Endometrium (tissue), 2 donors: ENCODE data around the gene MAPRE3.

Source experiments
- FAIRE-seq: peaks from 2 replicates; lab custom pipeline; 2012; peaks lifted over from hg19 to GRCh38; lab: Jason Lieb, UNC
- donor health status: control.
- donor health status: control.

MAPRE3 gene

DNA sequence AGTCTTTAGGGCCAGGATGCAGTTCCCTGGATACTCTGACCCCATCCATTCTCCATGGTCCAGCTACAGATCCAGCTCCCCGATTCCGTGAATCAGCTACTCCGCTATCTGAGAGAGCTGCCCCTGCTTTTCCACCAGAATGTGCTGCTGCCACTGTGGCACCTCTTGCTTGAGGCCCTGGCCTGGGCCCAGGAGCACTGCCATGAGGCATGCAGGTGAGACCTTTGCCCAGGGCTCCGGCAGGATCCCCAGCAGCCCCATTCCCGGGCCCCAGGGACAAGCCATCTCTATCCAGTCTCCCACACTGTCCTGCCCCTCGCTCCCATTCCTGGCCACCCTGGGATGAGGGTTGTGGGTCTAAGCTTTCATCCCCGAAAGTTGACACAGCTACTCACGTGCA is 69.8 kb downstream of the MAPRE3 start:
- FAIRE-seq: no peak

DNA sequence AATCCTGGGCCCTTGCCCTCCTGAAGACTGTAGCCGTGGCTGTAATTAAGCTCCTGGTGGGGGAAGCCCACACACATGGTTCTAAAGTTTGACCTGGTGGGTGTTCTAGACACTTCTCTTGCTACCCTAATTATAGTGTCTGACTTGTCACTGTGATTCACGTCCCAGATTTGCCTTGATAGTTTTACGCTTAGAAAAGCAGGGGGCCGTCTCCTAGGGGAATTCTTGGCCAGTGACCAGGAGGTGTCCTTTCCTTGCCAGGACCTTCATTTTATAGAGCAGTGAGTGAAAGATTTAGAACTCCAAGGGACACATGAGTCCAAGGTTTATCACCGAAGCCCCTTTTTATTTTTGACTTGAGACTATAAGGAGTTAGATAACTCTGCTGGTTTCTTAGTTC is 71.3 kb downstream of the MAPRE3 start:
- no peak for FAIRE-seq

DNA sequence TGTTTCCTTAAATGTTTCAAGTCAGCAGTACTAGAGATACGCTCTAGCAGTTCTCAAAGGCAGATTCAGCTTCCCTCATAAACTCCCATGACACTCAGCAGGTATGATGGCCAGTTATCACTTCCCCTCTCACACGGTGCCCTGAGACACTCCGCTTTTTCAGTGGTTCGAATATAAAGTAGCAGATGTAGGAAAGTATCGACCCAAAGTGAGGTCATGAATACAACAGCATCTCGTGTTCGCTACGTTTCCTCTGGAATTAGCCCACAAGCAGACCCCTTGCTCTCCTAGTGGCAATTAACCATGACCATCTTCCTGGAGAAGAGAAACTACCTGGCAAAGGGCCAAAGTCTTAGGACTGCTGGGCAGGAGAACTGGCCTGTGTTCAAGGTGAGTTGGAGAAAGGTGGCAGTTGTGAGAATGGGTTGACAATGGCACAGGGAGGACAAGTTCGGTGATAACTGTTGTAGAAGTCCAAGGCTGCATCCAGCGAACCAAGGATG is 71.8 kb downstream of the MAPRE3 start:
- no peak for FAIRE-seq

DNA sequence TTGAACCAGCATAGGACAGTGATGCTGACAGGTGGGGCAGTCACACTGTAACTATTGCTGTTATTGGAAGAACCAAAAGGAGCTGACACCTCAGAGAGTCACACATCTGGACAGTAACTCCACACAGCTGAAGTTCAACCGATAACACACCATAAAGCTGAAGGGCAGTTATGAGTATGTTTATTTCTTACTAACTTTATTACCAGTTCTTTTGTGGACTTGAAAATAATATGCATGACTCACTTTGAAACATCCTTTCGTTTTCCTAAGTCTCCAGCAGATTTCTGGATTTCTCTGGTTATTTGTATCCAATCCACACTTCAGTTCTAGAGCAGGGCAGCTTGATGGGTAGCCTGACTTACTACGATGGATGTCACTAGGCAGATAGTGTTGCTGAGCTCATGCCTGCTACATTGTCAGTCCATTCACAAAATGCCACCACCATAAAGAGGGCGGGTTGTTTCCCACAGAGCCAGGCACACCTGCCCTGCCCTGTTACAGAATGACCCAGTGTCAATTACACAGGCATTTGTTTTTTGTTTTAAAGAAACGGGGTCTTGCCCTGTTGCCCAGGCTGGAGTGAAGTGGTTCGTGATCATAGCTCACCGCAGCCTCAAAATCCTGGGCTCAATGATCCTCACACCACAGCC is 72.7 kb downstream of the MAPRE3 start:
- no peak for FAIRE-seq

DNA sequence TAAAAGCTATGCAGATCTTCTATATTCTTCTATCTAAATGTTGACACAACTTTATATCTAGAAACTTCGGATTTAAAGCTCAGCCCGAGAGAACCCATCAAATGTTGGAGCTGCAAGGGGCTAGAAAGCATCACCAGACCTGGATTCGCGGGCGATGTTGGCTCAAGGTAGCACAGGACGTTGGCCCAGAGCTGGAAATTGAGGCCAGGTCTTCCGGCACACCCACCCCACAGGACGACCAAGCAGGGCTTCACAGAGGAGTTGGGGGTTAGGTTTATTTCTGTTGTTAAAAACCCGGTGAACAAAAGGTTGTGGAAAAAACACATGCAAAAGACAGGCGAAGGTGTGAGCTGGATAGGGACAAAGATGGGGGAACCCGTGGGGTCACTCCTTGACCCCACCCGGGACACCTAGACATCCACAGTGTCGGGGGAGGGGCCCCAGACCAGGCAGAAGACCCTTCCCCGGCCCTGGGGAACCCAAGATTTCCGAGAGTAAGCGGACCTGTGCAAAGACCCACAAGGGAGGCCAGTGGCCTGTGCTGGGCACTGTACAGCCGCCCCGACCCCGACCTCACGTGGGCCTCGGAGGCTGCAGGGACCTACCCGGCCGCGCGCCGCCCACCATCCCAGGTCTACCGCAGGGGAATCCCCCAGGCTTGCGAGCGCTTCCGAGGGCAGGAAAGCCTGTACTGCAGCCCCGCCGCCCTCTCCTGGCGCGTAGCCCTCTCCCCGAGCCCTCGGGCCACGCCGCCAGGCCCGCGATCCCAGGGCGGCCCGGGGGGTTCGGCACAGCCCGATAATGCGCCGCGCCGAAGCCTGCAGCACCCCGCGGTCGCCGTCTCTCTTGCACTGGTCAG is 79.2 kb downstream of the MAPRE3 start:
- FAIRE-seq: no peak

DNA sequence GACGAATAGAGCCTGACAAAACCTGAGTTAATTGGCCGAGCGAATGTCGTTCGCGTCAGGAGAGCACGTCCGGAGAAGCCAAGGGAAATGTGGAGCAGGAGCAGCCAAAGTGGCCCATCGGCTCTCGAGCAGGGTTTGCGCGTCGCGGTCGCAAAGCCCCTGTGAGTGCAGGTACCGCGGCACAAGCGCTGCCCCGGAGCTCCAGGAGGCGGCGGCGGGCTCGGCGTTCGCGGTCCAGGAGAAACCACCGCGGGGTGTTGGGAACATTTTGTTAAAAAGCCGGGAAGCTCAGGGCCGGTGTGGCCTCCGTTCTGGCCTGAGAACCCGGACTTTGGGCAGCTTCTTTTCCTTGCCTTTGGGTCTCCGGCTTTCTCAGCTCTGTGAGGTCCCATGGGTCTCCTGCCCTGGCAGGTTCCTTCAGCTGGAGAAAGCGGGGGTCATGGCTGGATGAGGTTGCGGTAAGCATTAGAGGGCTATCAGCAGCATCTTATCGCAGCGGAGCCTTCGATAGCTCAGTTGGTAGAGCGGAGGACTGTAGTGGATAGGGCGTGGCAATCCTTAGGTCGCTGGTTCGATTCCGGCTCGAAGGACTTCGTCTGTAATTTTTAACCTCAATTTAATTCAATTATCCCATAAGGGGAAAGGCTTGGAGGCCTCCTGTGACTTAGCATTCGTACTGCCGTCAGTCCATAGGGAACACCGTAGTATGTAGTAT is 80.0 kb downstream of the MAPRE3 start:
- FAIRE-seq: peak; percentile 31

DNA sequence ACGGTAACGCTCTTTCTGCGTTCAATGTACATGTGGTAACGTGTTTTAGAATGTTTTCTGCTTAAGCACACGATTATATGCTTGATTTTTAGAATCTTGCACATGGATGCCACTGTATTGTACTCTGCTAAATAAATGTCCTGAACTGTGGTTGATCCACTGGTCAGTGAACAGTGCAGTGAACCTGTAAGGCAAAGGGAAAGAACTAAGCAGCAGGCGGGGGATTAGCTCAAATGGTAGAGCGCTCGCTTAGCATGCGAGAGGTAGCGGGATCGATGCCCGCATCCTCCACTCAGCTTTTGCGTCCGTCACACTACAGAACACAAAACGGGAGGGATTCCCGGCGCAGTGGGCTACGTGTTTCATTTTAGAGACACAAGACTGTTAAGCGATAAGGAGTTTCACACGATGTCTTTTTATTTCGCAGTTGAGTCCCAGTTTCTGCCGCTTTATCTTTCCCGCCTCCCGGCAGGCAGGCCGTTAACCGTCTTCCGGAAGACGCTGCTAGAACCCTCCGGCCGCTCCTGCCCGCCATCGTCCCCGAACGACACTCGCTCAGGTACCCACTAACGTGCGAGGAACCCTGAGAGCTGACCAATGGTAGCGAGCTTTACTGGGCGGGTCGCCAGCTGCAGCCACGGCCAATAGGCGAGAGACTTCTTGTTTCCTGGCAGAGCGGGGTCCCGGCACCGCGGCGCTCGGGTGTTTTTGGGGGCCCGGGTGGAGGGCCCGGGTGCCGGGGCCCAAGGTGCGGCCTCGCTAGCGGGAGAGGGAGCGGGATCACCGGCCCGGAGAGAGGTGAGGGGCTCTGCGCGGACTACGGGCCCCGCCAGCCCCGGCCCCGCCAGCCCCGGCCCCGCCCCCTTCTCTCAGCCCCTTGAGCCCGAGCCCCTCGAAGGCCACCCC is 80.8 kb downstream of the MAPRE3 start, which contains the start of gene AGBL5:
Gene AGBL5, plus strand, starts transcription at position 673 of the 906 bp plus-strand sequence. CDS start 1,291 bp downstream, outside the sequence.
- FAIRE-seq: no peak

DNA sequence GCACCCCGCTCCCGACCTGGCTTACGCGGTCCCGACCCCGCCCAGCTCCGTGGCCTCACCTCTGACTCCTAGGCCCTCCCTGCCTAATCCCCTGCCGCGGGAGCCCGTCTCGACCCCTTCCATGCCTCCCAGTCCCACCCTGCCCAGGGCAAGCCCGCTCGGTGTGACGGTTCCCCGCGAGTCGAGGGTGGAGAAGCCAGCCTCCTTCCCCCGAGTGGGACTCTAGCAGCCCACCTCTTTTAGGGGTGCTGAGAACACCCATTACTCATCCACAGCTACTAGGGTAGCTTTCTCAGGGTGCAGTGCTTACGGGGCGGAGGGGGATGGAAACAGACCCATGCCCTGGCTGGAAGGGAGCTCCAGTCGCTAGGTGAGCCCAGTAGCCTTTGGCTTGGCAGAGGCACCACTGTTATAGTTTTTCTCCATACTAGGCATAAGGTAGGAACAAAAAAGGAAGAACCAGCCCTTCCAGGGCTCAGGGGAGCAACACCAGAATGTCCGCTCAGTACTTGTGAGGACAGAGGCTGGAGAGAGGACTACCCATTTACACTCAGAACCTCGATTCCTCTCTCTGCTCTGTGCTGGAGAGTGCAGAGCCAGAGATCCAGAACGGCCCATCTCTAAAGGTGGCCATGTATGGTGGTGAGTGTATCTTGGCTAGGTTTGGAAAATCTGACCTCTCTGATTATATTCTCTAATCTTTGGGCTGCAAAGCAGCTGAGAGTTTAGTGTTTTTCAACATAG is 81.6 kb downstream of the MAPRE3 start:
- no peak for FAIRE-seq

DNA sequence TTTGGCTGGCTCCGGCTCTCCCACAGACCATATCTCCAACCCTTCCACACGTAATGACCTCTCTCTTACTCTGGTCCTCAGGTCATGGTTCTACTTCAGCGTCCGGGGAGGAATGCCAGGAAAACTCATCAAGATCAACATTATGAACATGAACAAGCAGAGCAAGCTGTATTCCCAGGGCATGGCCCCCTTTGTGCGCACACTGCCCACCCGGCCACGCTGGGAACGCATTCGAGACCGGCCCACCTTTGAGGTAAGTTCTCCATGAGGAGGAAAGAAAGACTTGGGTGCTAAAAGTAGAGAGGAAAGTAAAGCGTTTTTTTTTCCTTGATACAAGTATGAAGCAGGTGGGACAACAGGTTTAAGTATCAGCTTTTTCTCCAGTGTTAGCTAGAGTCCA is 82.9 kb downstream of the MAPRE3 start:
- no peak for FAIRE-seq

DNA sequence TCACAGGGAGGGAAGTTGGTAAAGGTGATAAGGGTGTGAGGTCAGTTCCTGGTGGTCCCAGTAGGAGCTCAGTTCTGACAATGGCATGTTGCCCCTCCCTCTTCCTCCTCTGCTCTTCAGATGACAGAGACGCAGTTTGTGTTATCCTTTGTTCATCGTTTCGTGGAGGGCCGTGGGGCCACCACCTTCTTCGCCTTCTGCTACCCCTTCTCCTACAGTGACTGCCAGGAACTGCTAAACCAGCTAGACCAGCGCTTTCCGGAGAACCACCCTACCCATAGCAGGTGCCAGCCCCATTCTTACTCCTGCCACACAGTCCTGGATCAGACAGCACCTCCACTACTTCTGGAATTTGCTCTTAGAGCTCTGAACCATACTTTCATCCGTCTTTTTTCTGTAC is 83.3 kb downstream of the MAPRE3 start:
- no peak for FAIRE-seq

DNA sequence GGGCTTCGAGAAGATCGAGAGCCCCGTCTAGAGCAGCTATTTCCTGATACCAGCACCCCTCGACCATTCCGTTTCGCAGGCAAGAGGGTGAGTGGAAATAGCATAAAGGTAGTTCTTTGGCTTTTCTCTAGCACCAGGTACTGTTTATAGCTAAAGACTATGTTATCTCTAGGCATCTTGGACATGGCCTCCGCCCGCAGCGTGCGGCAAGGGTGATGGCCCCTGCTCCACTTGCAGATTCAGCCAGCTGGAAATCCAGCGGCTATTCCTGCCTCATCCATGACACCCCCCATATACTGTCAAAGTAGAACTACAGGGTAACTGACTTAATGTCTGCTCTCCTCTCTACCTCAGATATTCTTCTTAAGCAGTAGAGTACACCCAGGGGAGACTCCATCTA is 84.3 kb downstream of the MAPRE3 start:
- FAIRE-seq: no peak

DNA sequence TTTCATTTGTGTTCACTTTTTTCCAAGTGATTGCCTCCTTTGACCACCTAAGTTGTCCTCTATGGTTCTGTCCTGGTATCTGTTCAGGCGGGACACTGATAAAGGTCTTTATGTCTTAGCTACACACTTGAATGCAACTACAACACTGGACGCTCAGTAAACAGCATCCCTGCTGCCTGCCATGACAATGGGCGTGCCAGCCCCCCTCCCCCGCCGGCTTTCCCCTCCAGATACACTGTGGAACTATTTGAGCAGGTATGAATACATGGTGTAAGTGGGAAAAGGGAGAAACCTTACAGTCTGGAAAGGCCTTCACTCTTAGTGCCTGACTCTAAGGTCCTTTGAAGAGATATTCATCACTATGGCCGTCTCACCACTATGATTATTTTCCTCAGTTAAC is 86.7 kb downstream of the MAPRE3 start:
- no peak for FAIRE-seq

DNA sequence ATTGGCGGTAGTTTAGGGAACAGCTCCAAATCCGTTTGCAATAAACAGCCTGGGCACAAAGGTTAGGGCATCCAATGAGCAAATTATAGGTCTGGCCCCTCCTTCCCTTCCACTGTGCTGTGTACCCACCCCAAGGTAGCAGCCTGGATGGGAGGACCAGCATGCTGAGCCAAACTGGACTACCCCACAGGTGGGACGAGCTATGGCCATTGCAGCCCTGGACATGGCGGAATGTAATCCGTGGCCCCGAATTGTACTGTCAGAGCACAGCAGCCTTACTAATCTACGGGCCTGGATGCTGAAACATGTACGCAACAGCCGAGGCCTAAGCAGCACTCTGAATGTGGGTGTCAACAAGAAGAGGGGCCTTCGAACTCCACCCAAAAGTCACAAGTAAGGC is 87.8 kb downstream of the MAPRE3 start:
- FAIRE-seq: no peak

DNA sequence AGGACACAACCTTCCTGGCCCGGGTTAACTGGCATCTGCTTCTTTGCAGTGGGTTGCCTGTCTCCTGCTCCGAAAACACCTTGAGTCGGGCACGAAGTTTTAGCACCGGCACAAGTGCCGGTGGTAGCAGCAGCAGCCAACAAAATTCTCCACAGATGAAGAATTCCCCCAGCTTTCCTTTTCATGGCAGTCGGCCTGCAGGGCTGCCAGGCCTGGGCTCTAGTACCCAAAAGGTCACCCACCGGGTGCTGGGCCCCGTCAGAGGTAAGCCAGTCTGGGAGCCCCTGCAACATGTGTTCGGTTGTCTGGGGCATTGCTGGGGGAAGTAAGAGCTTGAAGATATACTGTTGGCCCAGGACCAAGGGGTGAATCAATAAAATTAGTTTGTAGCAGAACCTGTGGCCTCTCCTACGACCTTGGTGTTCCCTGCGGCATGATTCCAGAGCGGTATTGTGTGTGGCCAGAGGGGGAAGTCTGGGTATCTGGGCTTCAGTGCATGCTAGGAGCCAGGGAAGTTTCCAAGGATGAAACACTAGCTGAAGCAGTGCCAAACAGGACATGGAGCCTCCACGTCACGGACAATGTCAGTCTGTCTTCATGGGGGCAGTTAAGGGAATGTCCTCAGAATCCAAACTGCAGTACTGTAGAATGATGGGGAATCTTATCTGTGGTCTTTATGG is 88.8 kb downstream of the MAPRE3 start:
- FAIRE-seq: no peak

DNA sequence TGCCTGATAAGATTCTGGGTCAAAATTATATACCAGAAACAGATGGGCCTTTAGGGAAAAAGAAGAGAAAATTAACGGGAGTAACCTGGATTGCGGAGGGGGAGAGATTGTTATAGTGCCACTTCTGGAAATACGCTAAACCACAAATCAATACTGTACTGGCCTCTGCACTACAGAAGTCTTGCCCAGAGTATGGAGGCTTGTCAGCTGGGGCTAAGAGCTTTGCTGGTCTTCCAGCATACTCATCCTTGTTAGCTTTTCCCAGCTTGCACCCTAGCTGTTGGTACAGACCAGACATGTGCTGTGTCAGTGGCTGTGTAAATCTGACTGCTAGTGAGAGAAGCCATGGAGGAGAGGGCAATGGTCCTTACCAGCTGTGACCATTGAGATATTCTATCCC is 89.9 kb downstream of the MAPRE3 start:
- no peak for FAIRE-seq

DNA sequence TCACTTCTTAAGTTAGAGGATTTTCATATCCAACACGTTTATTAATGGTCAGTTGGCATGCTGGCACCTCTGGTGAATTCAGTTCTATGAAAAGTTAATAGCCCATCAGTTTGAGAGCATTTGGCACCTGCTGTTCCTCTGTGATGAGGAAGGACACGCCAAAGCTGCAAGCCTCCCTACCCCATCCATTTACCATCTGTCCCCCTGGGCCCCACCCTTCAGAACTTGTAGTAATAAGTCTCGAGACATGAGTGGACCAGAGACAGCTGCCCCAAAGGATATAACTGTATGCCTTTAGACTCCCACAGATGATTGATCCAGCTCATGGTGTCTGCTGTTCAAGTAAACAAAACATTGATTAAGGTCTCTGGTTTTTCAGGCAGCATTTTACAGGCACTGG is 94.7 kb downstream of the MAPRE3 start:
- no peak for FAIRE-seq

DNA sequence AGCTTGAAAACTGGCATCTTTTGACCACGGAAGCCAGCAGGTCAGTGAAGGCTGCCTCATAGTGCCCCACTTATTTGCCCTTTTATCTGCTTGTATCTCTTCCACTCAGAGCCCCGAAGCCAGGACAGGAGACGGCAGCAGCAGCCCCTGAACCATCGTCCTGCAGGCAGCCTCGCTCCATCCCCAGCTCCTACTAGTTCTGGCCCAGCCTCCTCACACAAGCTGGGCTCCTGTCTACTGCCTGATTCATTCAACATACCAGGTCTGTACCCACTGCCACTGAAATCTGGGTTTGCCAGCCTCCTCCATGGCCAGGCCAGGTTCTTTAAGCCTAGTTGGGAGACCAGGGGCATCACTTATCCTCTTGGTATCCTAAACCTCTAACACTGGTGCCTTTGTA is 96.9 kb downstream of the MAPRE3 start:
- FAIRE-seq: no peak

DNA sequence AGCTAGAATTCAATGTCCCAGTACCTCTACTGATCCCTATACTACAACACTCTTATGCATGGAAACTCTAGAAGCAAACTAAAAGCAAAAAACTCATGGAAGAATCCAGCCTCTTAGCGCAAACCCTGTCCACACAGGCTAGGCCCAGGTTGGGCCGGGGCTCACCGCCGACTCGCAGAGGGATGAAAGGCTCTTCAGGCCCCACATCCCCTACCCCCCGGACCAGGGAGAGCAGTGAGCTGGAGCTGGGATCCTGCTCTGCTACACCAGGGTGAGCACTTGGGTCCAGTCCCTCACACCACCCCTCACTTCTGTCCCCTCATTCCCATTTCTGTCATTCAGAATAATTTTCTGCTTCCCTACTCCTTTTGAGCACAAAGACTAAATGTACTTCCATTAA is 99.0 kb downstream of the MAPRE3 start:
- no peak for FAIRE-seq

DNA sequence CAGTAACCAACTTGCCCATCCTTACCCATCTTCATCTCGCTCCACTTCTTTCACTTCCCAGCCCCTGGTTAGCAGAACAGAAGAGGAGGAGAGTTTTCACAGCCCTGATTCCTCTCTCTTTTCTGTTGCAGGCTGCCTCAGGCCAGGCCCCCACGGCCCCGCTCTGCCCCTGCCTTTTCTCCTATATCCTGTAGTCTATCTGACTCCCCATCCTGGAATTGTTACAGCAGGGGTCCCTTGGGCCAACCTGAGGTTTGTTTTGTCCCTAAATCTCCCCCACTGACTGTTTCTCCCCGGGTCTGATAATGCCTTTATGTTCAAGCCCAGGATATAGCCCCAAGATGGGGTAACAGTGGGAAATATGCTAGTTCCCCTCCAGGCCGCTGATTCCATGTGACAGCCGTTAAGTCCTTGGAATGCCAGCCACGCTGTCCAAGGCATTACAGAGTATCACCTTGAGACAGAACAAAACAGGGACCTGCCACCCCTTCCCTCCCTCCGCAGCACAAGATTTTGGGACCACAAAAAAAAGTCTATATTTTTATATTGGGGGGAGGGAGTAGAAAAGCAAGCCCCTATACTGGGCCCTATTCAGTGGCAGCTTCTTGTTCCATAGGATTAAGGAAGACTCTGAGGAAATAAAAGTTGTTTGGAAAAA is 99.7 kb downstream of the MAPRE3 start:
- no peak for FAIRE-seq
